Adrenal gland (tissue), 12 donors: ENCODE results near the gene BNIP2. TPM values are rescaled to one million over a fixed set of nuclear protein-coding genes. Genes with fewer than 3 reads are reported as not detected.

ENCODE experiments used
- DNase-seq, 7 donors: peaks; one replicate each; pipeline ENCODE4 v3.0.0-alpha.2; 2019 to 2020
- H3K27ac ChIP-seq, 5 donors: fragments of 200-600 bp; sonication (generic) in 4 of 5; 1 replicate in 3 of 5; 2 replicates in 2 of 5; pipeline versions ENCODE4 v1.5.1 to v1.8.0; 2016 to 2020; ENCODE audit warnings: mild to moderate bottlenecking in 1 of 5
- H3K27me3 ChIP-seq: fragments of 200-600 bp; 2 replicates; pipeline ENCODE4 v1.8.0; 2021
- H3K36me3 ChIP-seq, 2 donors: fragments of 200-600 bp; replicated peaks in 1 of 2; 1 replicate in 1 of 2; 2 replicates in 1 of 2; pipeline versions ENCODE4 v1.5.1 to v1.8.0; 2018 to 2022
- H3K4me1 ChIP-seq, 2 donors: fragments of 200-600 bp; replicated peaks in 1 of 2; 1 replicate in 1 of 2; 2 replicates in 1 of 2; pipeline versions ENCODE4 v1.5.1 to v1.8.0; 2018 to 2021
- H3K4me3 ChIP-seq, 4 donors: fragments of 200-600 bp; sonication (generic) in 3 of 4; one replicate each; pipeline ENCODE4 v1.5.1; 2016 to 2018
- H3K9me3 ChIP-seq, 3 donors: fragments of 200-600 bp; sonication (generic) in 1 of 3; replicated peaks in 1 of 3; 1 replicate in 2 of 3; 2 replicates in 1 of 3; pipeline versions ENCODE4 v1.5.1 to v1.8.0; 2016 to 2021
- POLR2A ChIP-seq, 2 donors: fragments of 450-650 bp; IDR thresholded peaks; one replicate each; pipeline ENCODE4 v1.6.1; 2017; ENCODE audit warnings: antibody characterized with exemption in 2 of 2, mild to moderate bottlenecking in 2 of 2, moderate library complexity in 1 of 2
- WGBS, 4 donors: extraction: QIAGEN DNeasy Blood & Tissue Kit in 2 of 4; methylation state at CpG; one replicate each; pipeline versions ENCODE4 v1.1.5 to v1.1.7; 2013 to 2017; 5-methylcytosine and 5-hydroxymethylcytosine counted together
- intact Hi-C, 2 donors: fragments of 100-400 bp; cut with DNase I; formaldehyde crosslinking; loops; one replicate each; pipeline versions ENCODE4 v1.14.1 to v1.15.0; 2022 to 2023
- polyA plus RNA-seq, 3 donors: library from polyadenylated mRNA; stranded (reverse); fragments of 200-250 nt in 2 of 3; fragments of 350-450 nt in 1 of 3; fragmentation: Illumina TruSeq in 1 of 3; extraction: RNeasy Lipid Tissue Mini Kit (QIAGEN cat#74804) in 1 of 3; gene quantifications; one replicate each; pipeline ENCODE4 v1.2.3, GENCODE V29; 2013 to 2014
- total RNA-seq, 9 donors: library from RNA; depleted of rRNA in 4 of 9; stranded (reverse); fragments of >200 nt in 4 of 9; fragments of 120-200 nt in 1 of 9; fragmentation: NEBNext Ultra II Directional in 1 of 9; extraction: Animal tissue kit (Norgen Biotek cat#: 25700) in 1 of 9; gene quantifications; one replicate each; pipeline versions ENCODE4 v1.1.0 to v1.2.4, GENCODE V29; 2013 to 2023
- TF ChIP-seq, protein P1 (sequence below), 6 experiments: fragments of 450-650 bp in 4 of 6; fragments of 200-600 bp in 2 of 6; sonication (generic) in 1 of 6; IDR thresholded peaks; 1 replicate in 5 of 6; 2 replicates in 1 of 6; pipeline versions ENCODE4 v1.5.1 to v1.8.0; 2016 to 2021; ENCODE audit warnings: antibody characterized with exemption in 6 of 6, mild to moderate bottlenecking in 2 of 6, moderate library complexity in 1 of 6
- donor health status: healthy with polysubstance abuse.
- donor health status: Bipolar disorder and iron deficiency.
- donor health status: DM: yes; HTN: yes; CAD: no.
- donor health status: DM: no; HTN: no; CAD: no.
- donor health status: DM: no; HTN: no; CAD: no.
- donor health status: DM: yes; HTN: yes; CAD: no.

BNIP2 gene
- total and polyA plus RNA-seq, 12 donors: 24.5 to 183 (median 67.4) TPM

DNA sequence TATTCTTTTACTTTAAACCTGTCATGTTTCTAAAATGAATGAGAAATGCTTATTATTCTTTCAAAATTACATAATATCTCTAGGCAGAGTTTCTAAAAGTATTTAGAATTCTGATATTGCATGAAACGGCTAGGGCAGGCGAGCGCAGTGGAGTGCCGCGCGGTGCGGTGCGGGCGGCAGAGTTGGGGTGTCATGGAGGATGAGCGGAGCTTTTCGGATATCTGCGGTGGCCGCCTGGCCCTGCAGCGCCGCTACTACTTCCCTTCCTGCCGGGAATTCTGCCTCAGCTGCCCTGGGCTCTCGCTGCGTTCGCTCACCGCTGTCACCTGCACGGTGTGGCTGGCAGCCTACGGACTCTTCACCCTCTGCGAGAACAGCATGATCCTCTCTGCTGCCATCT lies 12.6 kb downstream of the BNIP2 start:
- Histone ChIP-seq H3K27ac (no peak overlapping the region), H3K36me3 (peaks cover 0 to 99% of the 10 kb centered on the region in 2 donors), H3K27me3 (no peaks in the 10 kb centered on the region), H3K4me3 (no peak overlapping the region), H3K9me3 (no peaks in the 10 kb centered on the region), H3K4me1 (no peaks in the 10 kb centered on the region)
- 96 to 98% (median 97%) methylated on average over 23 of the region's 23 CpGs for whole genome bisulfite sequencing, 4 donors
- DNase-seq: no peak
- intact Hi-C loops: no loop called here
- TF ChIP-seq, protein P1, sequence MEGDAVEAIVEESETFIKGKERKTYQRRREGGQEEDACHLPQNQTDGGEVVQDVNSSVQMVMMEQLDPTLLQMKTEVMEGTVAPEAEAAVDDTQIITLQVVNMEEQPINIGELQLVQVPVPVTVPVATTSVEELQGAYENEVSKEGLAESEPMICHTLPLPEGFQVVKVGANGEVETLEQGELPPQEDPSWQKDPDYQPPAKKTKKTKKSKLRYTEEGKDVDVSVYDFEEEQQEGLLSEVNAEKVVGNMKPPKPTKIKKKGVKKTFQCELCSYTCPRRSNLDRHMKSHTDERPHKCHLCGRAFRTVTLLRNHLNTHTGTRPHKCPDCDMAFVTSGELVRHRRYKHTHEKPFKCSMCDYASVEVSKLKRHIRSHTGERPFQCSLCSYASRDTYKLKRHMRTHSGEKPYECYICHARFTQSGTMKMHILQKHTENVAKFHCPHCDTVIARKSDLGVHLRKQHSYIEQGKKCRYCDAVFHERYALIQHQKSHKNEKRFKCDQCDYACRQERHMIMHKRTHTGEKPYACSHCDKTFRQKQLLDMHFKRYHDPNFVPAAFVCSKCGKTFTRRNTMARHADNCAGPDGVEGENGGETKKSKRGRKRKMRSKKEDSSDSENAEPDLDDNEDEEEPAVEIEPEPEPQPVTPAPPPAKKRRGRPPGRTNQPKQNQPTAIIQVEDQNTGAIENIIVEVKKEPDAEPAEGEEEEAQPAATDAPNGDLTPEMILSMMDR (IDR thresholded peaks at IDR 0.05): no peak

DNA sequence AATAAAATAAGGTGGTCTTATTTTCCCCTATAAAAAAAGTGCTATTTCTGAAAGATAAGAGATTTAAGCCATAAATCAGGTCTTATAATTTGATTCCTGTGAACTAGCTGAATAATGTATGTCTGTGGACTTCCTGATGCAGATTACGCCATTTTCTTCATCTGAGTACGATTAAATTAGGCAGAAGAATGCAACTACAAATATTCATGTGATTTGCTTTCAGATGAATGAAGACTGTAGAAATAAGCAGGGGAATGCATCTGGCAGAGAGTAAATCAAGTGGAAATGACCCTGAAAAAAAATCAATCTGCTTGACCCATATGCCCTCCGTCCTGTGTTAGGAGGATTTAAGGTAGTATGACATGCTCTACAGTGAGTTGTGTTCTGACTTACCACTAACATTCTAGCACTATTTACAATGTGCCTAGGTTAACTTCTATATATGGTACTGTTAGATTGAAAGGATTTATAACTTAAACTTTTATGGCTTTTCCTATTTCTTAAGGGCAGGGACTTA lies 14.7 kb downstream of the BNIP2 start:
- TF ChIP-seq, protein P1 (IDR thresholded peaks at IDR 0.05): no peak
- no peak for TF ChIP-seq POLR2A (IDR thresholded peaks at IDR 0.05)
- 74 to 89% (median 84%) methylated on average over 3 of the region's 3 CpGs for WGBS, 4 donors
- intact Hi-C loops: no loop called here
- Histone ChIP-seq H3K36me3 (peaks cover 0 to 99% of the 10 kb centered on the region in 2 donors), H3K27ac (no peak overlapping the region), H3K9me3 (no peaks in the 10 kb centered on the region), H3K4me3 (no peak overlapping the region), H3K27me3 (no peaks in the 10 kb centered on the region), H3K4me1 (no peaks in the 10 kb centered on the region)
- no peak for DNase-seq

DNA sequence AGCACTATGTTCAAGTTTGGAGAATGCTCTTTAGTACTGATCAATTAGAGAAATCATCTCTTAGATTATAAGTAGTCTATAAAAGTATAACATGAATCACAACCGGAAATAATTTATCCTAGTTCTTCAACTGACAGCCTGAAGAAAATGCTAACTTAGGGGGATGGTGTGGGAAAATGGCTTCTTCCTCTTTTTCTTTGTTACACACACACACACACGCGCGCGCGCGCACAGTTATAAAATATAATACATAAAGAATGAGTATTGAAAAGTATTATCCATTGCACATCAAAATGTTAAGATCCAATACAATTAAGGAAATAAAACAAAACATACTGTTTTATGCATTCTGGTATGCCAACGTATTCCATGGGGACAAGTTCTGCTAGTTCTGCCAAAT lies 20.6 kb downstream of the BNIP2 start:
- intact Hi-C loops: no loop called here
- WGBS, 4 donors: 86 to 91% (median 88%) methylated on average over 8 of the region's 8 CpGs
- DNase-seq: no peak
- no peaks in the 10 kb centered on the region for H3K4me1 ChIP-seq
- H3K36me3 ChIP-seq: peaks cover 0 to 77% of the 10 kb centered on the region in 2 donors
- H3K27me3 ChIP-seq: no peaks in the 10 kb centered on the region
- H3K9me3 ChIP-seq: no peaks in the 10 kb centered on the region
- no peak overlapping the region for H3K27ac ChIP-seq
- H3K4me3 ChIP-seq: no peak overlapping the region
- no peak for TF ChIP-seq POLR2A (IDR thresholded peaks at IDR 0.05)
- TF ChIP-seq, protein P1 (IDR thresholded peaks at IDR 0.05): no peak

DNA sequence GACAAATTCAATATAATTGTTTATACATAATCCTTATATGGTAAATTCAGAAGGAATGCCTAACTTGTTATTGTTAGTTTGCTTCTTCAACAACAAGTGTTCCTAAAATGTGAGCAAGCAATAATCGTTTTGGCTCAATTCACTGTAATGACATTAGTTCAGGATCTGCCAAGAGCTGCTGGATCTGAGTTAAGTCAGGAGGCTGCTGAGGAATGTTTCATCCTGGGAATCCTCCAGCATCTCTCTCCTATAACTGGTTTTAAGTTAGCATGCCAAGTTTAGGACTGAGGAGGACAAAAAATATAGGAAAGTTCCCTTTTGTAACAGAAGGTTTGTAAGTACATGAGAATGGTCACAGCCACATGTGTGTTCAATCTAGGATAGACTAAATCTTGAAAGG lies 26.9 kb downstream of the BNIP2 start:
- WGBS, 4 donors: 50 to 80% (median 54%) methylated on average over 1 of the region's 1 CpG
- H3K36me3 ChIP-seq: peaks cover 0 to 53% of the 10 kb centered on the region in 2 donors
- H3K4me3 ChIP-seq: no peak overlapping the region
- H3K4me1 ChIP-seq: no peaks in the 10 kb centered on the region
- no peaks in the 10 kb centered on the region for H3K9me3 ChIP-seq
- DNase-seq: no peak
- no peak for TF ChIP-seq POLR2A (IDR thresholded peaks at IDR 0.05)
- TF ChIP-seq, protein P1 (IDR thresholded peaks at IDR 0.05): no peak
- intact Hi-C loops: no loop called here
- no peaks in the 10 kb centered on the region for H3K27me3 ChIP-seq
- no peak overlapping the region for H3K27ac ChIP-seq
